Liver (tissue), 3 donors: ENCODE data around the gene RASA4B.
"Not testable (repeated sequence)": the region's sequence is repeated elsewhere in the genome, so short reads cannot be mapped to it uniquely, and the experiment has no call there.

Experiments used
- EGR1 ChIP-seq, 2 donors: IDR thresholded peaks; 2 replicates each; pipeline ENCODE4 v1.6.1; 2016 to 2018; ENCODE audit warnings: antibody characterized with exemption in 2 of 2, low read depth in 2 of 2
- FOXA1 ChIP-seq: IDR thresholded peaks from 2 replicates; pipeline ENCODE4 v1.6.1; 2016; ENCODE audit warnings: antibody characterized with exemption
- GABPA ChIP-seq, 2 donors: IDR thresholded peaks in 1 of 2; conservative IDR thresholded peaks in 1 of 2; 2 replicates each; pipeline ENCODE4 v1.6.1; 2016; ENCODE audit warnings: antibody characterized with exemption in 2 of 2, mild to moderate bottlenecking in 1 of 2, moderate library complexity in 1 of 2
- JUND ChIP-seq, 2 donors: IDR thresholded peaks; 2 replicates each; pipeline ENCODE4 v1.6.1; 2016; ENCODE audit warnings: antibody characterized with exemption in 2 of 2
- MAX ChIP-seq: IDR thresholded peaks from 2 replicates; pipeline ENCODE4 v1.6.1; 2016; ENCODE audit warnings: antibody characterized with exemption
- NR2F2 ChIP-seq: IDR thresholded peaks from 2 replicates; pipeline ENCODE4 v1.6.1; 2016; ENCODE audit warnings: antibody characterized with exemption
- RAD21 ChIP-seq, 2 donors: IDR thresholded peaks; 2 replicates each; pipeline ENCODE4 v1.6.1; 2016; ENCODE audit warnings: antibody characterized with exemption in 2 of 2, mild to moderate bottlenecking in 2 of 2
- REST ChIP-seq: IDR thresholded peaks from 2 replicates; pipeline ENCODE4 v1.6.1; 2016; ENCODE audit warnings: antibody characterized with exemption, mild to moderate bottlenecking
- RXRA ChIP-seq, 2 donors: IDR thresholded peaks; 2 replicates each; pipeline ENCODE4 v1.6.1; 2017 to 2018; ENCODE audit warnings: antibody characterized with exemption in 2 of 2, mild to moderate bottlenecking in 1 of 2
- SP1 ChIP-seq: IDR thresholded peaks from 2 replicates; pipeline ENCODE4 v1.6.1; 2018; ENCODE audit warnings: antibody characterized with exemption, mild to moderate bottlenecking
- TAF1 ChIP-seq: conservative IDR thresholded peaks from 2 replicates; pipeline ENCODE4 v1.6.1; 2016; ENCODE audit warnings: antibody characterized with exemption, mild to moderate bottlenecking
- YY1 ChIP-seq: IDR thresholded peaks from 2 replicates; pipeline ENCODE4 v1.6.1; 2016; ENCODE audit warnings: antibody characterized with exemption, mild to moderate bottlenecking
- TF ChIP-seq, protein P1 (sequence below): fragments of 150-350 bp; IDR thresholded peaks from 2 replicates; pipeline ENCODE4 v1.5.1; 2017; ENCODE audit warnings: improper control_type of control experiment, low read depth, low read length; ENCODE audit not compliant: missing input control
- donor health status: healthy.
- donor health status: healthy.

DNA sequence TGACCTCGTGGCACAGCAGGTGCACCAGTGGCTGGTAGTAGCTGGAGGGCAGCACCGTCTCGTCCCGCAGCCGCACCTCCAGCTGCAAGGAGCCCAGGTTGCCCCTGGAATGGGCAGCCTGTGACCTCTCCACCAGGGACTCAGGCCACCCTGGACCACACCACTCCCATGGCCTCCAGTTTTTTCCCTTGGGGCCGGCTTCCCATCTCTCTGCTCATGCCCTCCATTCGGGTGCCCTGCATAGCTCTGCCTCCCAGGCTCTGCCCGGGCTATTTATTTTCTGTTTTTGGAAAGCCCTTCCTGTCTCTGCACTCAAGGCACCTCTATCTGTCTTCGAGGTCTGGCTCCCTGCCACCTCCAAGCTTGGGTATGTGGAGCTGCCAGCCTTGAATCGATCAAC lies 20.7 kb downstream of the RASA4B start:
- TF ChIP-seq, protein P1, sequence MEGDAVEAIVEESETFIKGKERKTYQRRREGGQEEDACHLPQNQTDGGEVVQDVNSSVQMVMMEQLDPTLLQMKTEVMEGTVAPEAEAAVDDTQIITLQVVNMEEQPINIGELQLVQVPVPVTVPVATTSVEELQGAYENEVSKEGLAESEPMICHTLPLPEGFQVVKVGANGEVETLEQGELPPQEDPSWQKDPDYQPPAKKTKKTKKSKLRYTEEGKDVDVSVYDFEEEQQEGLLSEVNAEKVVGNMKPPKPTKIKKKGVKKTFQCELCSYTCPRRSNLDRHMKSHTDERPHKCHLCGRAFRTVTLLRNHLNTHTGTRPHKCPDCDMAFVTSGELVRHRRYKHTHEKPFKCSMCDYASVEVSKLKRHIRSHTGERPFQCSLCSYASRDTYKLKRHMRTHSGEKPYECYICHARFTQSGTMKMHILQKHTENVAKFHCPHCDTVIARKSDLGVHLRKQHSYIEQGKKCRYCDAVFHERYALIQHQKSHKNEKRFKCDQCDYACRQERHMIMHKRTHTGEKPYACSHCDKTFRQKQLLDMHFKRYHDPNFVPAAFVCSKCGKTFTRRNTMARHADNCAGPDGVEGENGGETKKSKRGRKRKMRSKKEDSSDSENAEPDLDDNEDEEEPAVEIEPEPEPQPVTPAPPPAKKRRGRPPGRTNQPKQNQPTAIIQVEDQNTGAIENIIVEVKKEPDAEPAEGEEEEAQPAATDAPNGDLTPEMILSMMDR: not testable (repeated sequence)
- TF ChIP-seq FOXA1; SP1; RAD21 (IDR thresholded peaks at IDR 0.05); REST; EGR1 (IDR thresholded peaks at IDR 0.05; ENCODE audit: low read depth in 2 of 2); TAF1; RXRA (IDR thresholded peaks at IDR 0.05); GABPA (IDR thresholded peaks at IDR 0.05 in 1 of 2, conservative IDR thresholded peaks at IDR 0.05 in 1 of 2); MAX; YY1; NR2F2; JUND (IDR thresholded peaks at IDR 0.05): not testable (repeated sequence)
